ENCODE results near the gene MCHR2.

DNA sequence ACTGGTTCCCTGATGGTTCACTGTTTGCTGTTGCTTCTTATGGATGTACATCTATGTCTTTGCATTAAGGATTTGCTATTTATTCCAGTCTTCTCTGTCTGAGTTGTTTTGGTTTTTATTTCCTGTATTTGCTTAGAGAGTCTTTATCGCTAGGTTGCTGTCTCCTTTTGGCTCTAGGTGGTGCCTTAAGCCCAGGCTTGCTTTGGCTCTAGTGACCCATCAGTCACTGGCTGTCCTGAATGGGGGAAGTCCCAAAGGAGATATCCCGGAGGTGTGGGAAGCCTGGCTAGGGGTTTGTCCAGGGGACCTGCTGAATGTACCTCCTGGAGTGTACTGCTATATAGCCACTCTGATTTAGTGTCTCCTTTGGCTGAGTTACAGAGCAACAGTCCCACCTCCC lies 53.4 kb downstream of the MCHR2 start:
- TF ChIP-seq NRF1 (IDR thresholded peaks at IDR 0.05; ENCODE audit: low read depth, low read length), result no peak
- no peak for TF ChIP-seq SMC3 (IDR thresholded peaks at IDR 0.05; ENCODE audit: low read depth, low read length)
- TF ChIP-seq, protein P1, sequence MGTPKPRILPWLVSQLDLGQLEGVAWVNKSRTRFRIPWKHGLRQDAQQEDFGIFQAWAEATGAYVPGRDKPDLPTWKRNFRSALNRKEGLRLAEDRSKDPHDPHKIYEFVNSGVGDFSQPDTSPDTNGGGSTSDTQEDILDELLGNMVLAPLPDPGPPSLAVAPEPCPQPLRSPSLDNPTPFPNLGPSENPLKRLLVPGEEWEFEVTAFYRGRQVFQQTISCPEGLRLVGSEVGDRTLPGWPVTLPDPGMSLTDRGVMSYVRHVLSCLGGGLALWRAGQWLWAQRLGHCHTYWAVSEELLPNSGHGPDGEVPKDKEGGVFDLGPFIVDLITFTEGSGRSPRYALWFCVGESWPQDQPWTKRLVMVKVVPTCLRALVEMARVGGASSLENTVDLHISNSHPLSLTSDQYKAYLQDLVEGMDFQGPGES (IDR thresholded peaks at IDR 0.05; ENCODE audit: low read depth, low read length), result no peak
- TF ChIP-seq TAF1 (IDR thresholded peaks at IDR 0.05; ENCODE audit: borderline replicate concordance, low read depth, low read length), result no peak
- TF ChIP-seq RXRA (IDR thresholded peaks at IDR 0.05; ENCODE audit: borderline replicate concordance, low read depth), result no peak
